Measurements from ENCODE around the gene IYD.

Gene IYD

DNA sequence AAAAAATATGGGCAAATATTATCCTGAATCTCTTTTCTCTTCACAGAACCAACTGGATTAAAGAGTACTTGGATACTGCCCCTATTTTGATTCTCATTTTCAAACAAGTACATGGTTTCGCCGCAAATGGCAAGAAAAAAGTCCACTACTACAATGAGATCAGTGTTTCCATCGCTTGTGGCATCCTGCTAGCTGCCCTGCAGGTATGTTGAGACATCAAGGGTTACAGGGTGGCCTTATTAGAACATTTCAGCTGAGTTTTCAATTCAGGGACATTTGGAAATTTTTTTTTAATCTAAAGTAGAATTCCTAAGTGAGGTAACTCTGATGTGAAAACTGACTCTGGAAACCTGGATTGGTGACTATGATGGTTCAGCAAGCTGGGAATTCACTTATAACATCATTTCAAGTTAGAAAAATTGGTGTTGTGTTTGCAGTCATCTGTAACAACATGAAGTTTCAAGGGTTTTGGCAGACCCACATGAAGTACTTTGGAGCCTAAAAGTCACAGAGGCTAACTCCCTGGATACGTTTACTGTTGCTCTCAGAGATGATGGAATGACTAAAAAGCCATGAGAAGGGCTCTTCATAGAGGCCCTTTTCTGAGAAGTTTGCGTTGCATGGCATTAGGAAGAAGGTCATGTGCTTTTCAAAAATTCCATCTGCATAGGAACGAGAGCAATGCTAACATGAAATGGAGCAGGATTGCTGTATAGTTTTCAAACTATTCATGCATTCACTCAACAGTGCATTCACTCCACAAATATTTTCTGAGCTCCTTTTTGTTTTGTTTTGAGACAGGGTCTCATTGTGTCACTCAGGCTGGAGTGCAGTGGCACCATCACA is 25.5 kb downstream of the IYD start:
- intact Hi-C loops (cut with DNase I), result no loop called here

DNA sequence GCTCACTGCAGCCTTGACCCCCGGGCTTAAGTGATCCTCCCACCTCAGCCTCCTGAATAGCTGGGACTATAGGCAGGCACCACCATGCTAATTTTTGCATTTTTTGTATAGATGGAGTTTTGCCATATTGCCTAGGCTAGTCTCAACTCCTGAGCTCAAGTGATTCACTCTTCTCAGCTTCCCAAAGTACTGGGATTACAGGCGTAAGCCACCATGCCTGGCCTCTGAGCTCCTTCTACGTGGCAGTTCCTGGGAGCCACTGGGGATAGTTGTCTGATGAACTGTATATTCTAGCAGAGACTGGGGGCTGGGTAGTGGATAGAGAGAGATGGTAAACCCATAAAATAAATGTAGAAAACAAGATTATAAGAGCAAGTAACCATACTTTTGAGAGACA is 26.1 kb downstream of the IYD start:
- intact Hi-C loops (cut with DNase I), result loop anchor here (1.0 to 5.0 kb wide), 2 partner anchors 253 to 315 kb away; partner anchors contain the start of gene PPP1R14C
- no peak for DNase-seq

More for the DNA sequence above, 25.5 kb downstream of the IYD start:
- no peak for DNase-seq

DNA sequence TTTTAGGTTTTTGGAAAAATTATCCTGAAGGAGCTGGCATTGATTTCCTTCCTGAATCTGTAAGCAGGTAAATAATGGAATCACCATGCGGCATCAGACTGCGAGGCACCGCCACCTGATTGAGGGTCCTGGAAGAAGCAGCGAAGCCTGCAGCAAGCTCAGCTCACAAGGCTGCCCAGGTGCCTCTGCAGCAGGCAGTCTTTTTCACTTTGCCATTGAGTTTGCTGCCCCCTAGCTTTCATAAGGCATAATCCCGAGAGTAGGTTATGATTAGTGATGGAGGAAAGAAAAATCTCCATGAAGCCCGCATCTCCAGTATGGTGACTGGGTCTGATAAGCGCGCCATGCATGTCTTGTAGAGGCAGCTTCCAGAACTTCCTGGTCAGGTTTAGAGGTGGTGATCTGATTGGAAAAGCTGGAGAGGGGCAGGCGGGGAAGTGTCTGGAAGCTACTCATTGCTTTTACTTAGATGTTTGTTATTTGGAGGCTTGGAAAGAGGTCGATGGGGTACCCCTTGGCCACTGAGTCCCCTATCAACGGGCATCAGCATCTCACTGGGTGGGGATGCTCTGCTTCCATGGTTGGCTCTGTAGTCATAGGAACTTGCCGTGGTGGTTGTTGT is 26.7 kb downstream of the IYD start:
- peak in 9 of 10 donors; percentile 13 to 91 (median 50) for DNase-seq
- intact Hi-C loops (cut with DNase I), result loop anchor here (1.0 to 5.0 kb wide), 2 partner anchors 253 to 315 kb away; partner anchors contain the start of gene PPP1R14C

DNA sequence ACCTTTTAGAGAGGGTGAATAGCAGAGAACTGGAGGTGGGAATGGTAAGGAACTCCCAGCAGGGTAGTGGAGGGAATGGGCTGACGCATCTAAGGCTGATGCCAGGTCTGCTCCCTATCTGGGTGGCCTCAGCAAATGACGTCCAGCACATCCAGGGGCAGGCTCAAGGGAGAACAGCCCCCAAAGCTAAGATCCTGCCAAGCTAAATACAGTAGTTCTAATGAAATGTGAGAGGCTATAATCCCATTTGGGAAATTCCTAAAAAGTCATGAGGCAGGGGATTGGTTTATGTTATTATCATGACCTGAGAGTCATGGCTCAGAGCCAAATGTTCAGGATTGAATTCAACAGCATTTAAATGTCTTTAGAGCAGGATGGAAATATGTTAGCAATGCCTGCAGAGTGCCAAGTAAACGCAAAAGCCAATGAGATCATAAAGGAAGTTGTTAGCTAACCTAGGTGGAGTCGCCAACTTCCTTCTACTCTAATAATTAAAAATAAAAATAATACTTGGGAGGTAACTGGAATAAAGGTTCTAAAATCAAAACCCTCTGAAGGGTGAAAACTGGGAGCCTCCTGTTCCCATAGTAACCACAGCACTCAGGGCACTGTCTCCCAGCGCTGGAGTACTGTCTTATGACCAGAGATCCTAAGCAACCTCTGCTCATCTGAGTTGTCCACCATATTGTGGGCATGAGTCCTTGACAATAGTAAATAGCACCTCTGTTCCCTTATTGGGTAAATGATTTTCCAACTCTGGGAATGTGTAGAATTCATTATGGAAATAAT is 34.8 kb downstream of the IYD start:
- intact Hi-C loops (cut with DNase I), result no loop called here
- no peak for DNase-seq

DNA sequence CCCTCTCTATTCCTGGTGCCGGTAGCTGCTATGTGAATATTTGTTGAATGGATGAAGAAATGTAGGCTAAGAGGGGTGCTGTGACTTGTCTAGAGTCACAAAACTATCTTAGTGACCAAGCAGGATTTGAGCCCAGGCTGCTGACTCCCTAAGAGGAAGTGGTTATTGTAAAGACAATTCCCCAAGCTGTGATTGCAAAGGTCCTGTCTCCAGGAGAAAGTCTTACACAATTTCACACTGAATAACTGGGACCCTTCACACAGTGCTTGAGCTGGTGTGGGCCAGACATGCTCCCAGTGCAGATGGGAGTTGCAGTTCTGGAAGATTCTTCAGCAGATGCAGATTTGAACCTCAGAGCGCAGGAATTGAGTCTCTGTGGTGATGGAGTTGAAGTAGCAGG is 38.1 kb downstream of the IYD start:
- intact Hi-C loops (cut with DNase I), result no loop called here

DNA sequence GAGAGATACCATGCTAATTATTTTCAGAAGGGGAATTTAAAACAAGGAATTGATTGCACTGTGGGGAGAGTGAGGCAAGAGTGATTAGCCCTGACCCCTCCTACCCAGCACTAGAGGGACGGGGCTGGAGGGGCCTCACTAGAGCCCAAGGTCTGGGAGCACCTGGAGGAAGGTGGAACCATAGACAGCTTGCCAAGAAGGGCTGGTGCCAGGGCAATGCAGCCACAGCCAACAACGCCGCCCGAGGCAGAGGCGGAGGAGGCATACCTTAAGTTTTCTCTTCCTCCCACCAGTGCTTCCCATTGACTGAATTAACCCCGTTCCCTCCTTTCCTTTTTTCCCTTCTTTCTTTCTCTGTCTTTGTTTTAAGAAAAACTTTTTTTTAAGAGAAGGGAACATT is 40.0 kb downstream of the IYD start:
- intact Hi-C loops (cut with DNase I), result no loop called here
- DNase-seq, result peak in 1 of 10 donors; percentile 57

More for the DNA sequence above, 38.1 kb downstream of the IYD start:
- no peak for DNase-seq

DNA sequence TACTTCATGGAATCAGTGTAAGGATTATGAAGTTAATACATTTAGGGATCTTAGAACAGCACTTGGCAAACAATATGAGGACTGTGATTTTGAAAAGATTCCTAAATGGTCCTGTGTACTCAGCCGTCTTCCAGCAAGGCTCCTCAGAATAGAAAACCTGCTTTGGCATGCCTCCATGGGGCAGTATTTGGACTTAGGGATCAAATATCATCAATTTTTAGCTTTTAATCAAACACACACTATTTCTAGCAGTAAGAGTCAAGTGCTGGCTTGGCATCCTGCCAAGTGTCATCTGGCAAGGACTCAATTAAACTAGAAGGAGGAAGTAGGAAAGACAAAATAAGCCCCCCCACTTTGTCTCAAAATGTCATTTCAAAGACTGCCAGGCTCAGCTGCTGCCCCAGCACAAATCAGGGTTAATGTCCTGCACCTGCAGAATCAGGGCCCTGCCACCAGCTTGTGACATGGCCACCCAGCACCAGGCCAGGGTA is 40.8 kb downstream of the IYD start:
- peak in 3 of 10 donors; percentile 14 to 74 (median 23) for DNase-seq
- intact Hi-C loops (cut with DNase I), result no loop called here

DNA sequence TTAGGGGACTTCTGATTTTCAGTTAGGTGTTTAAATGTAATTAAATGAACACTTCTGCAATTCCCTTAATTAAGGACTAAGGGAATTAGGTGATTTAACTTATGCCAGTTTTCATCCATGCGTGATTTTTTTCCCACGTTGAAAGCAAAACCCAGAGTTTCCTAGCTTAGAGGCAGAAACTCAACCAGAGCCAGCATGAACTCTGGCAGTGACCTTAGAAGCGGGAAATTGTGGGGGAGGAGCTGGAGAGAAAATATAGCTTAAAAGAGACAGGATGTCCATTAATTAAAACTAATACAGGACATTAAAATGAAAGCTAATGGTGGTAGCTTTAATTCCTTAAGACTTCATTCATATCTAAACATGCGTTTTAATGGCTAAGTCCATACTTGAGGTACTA is 41.6 kb downstream of the IYD start:
- intact Hi-C loops (cut with DNase I), result no loop called here
- DNase-seq, result no peak

DNA sequence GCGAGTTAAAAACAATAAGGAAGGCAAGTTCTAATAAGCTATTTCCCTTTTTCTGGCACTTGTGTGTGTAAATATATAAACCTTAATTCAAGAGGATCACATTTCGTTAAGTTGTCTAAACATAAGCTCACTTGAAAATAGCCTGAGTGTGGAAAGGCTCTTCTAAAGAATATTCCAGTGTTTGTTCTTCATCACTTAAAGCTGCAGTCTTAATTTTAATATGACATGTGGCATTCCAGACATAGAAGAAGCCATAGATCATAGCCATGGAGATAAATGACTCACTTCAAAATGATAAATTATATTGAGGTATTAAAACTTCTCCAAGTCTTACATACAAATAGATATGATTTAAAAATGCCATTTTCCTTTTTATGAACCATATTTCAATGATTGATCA is 42.1 kb downstream of the IYD start:
- intact Hi-C loops (cut with DNase I), result no loop called here
- no peak for DNase-seq

DNA sequence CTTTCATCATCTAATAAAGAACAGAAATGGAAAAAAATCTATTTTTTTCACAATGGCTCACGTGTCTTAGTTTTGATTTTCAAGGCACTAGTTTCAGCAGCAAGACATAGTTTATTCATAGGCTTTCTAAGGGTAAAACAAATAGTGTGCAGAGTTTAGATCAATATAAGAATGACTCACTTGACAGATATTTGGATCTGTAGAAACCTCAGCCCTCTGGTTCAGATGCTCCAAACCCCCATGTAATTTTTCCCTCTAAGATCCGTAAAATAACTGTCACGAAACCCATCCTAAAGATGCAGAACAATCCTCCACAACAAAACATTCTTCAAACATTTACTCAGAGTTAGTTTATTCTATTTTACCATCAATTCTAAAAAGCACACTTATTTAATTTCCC is 43.4 kb downstream of the IYD start:
- no peak for DNase-seq
- intact Hi-C loops (cut with DNase I), result no loop called here

DNA sequence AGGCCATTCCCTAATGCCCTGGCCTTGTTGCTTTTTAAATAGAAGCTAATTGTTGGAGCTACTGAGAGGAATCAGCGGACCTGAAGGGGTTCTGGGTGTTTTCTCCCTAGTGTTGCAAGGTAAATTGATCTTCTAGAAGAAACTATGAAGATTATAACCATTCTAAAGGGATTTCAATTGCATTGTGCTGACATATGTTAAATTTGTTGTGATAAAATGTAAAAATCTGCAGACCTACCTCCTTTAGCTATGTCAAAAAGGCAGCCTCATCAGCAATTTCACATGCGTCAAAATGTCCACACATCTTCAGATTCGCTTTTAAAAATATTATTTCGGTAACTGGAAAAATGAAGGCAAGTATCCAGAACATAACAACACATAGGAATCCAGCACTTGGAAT is 44.4 kb downstream of the IYD start:
- DNase-seq, result no peak
- intact Hi-C loops (cut with DNase I), result no loop called here

DNA sequence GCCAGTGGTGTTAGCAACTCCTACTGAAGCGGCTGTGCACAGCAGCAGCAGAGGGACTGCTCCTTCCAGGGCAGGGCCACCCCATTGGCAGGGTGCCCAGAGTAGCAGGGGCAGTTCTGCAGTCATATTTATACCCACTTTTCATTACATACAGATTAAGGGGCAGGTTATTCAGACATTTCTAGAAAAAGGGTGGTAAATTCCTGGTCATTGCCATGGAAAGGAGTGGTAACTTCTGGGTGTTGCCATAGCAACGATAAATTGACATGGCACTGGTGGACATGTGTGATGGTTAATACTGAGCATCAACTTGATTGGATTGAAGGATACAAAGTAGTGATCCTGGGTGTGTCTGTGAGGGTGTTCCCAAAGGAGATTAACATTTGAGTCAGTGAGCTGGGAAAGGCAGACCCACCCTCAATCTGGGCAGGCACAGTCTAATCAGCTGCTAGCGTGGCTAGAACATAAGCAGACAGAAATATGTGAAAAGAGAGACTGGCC is 45.0 kb downstream of the IYD start:
- intact Hi-C loops (cut with DNase I), result no loop called here
- DNase-seq, result no peak

DNA sequence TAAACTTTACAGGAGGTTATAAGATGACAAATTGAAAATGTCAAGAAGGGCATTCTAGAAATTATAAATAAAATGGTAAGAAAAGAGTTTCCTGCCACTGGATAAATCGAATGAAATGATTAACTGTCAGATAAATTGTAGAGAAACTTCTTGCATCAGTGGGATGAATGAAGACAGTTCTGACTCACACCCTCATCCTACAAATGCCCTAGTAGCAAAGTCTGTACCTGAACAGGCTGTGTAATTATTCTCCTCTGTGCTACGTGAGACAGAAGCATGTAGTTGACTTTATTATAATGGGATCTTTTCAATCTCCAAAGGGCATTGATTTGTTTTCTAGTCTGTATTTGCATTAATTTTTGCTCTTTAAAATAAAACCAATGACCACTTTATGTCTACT is 47.3 kb downstream of the IYD start:
- intact Hi-C loops (cut with DNase I), result loop anchor here (5.0 kb wide), 1 partner anchor 181 kb away; the partner anchor contains the start of gene PLEKHG1
- DNase-seq, result no peak

DNA sequence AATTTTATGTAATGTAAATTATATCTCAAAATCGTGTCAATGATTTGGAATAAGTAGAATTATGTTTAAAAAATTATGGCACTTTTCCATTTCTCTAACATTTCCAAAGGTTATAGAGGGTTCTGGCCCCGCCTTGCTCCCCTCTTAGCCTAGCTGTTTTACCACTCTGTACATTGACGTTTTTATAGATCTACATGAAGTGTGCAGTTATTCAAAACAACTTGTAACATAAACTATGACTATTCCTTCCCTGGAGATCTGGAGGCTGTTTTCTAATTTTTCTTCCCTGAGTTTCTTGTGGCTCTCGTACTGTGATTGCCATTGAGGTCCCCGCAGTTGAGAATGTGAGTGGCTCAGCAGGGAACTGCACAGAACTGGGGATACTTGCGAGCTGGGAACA is 48.4 kb downstream of the IYD start:
- intact Hi-C loops (cut with DNase I), result loop anchor here (5.0 kb wide), 1 partner anchor 180 kb away; the partner anchor contains the start of gene PLEKHG1

DNA sequence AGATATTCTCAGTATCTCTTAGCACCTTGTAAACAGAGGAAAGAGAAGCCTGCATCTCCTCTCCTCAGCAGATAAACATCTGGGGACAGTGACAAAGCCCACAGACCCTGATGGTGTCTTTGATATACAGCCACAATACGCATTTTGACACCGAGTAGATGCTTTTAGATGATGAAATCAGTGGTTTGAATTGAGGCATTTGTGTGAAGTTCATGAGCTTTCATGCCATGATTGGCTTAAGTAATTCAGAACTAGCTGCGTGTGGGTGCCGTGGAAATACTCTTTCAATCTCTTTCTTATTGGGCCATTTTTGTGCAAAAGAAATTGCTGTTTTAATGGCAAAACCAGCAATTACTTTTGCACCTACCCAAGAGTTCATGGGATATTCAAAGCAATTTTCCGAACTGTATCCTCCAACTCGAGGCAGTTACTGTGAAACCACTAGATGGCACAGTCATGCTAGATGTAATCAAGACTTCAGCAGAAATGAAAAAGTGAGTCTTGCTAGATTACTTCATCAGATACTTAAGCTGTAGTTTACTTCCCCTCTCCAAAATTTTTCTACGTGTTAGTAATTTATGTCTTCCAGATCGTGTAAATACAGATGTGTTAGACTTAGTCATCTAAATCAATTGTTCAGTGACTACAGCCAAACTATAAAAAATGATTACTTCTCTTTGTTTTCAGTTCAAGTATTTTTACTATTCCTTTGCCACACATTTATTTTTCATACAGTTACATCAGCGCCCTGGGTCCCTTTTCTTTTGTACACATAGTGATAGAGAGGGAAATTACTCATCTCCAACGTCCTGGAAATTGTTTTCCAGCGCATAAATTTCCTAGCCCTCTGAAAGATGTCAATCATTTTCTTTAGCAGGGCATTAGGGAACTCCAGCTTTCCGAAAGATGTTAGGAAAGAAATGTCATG is 49.4 kb downstream of the IYD start:
- no peak for DNase-seq
- intact Hi-C loops (cut with DNase I), result loop anchor here (1.0 to 5.0 kb wide), 2 partner anchors 179 to 397 kb away; partner anchors contain the start of gene PLEKHG1

More for the DNA sequence above, 48.4 kb downstream of the IYD start:
- DNase-seq, result no peak

DNA sequence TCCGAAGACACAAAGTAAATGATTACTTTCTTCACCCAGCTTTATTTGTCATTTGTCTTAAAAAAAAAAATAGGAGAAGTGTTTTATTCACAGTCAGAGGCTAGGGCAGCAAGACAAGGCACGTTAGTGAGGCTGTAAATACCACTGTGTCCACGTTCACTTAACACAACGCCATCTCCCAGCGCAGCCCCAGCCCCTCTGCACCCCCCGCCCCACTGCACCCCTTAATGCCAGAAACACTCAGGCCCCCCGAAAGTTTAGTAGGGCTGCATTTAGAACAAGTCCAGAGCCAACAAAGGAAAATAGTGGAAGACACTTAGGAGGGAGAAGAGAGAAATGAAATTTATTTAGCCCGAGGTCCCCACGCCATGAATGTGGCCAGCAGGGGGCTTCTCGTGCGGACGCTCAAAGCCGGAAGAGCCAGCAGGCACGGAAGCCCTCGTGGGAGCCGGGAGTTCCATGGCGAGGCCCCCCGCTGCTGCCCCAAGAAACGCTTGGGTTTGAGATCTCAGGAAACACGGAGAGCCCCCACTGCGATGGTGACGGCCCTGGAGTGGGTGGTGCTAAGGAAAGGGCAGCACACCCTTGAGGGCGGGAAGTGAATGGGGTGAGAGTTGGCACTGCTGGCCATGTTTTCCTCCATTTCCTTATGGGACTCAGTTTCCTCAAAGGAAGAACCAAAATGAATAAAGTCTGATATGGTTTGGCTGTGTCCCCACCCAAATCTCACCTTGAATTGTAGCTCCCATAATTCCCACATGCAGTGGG is 50.2 kb downstream of the IYD start:
- intact Hi-C loops (cut with DNase I), result loop anchor here (1.0 to 5.0 kb wide), 2 partner anchors 178 to 396 kb away; partner anchors contain the start of gene PLEKHG1
- DNase-seq, result peak in 7 of 10 donors; percentile 18 to 88 (median 56)

DNA sequence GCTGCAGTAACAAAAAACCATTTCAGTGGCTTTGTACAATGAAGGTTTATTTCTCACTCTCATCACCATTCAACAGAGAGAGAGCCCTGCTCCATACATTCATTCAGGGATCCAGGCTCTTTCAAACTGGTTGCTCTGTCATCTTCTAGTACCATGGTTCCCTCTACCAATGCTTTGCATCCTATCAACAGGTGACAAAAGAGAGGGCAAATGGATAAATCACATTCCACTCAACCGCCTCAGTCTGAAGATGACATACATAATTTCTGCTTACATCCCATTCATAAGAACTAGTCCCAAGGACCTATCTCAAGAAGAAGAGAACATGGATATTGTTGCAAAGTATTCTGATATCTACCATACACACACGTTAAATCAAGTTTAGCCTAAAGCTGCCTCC is 51.6 kb downstream of the IYD start:
- DNase-seq, result no peak
- intact Hi-C loops (cut with DNase I), result no loop called here

DNA sequence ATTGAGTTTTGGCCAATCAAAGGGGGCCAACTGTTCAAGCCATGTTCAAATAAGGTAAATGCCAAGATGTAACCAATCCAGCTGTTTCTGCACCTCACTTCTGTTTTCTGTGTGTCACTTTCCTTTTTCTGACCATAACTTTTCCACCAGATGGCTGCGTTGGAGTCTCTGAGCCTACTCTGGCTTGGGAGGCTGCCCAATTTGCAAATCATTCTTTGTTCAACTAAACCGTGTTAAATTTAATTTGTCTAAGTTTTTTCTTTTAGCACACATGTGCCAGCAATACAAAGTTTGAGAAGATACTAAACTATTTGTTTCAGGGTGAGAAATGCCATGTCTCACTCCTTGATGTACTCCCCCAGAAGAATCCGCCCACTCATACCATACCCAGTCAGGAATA is 52.1 kb downstream of the IYD start:
- intact Hi-C loops (cut with DNase I), result no loop called here
- DNase-seq, result peak in 2 of 10 donors; percentile 20 to 63
